DMS53 treated with DMSO at 0.1 percent for 48 hours (cell line): ENCODE results near the gene TP53TG3D.
"Not testable (repeated sequence)": the region's sequence is repeated elsewhere in the genome, so short reads cannot be mapped to it uniquely, and the experiment has no call there.

Experiments used
- DNase-seq: peaks from one replicate; lab custom pipeline; 2025; ENCODE audit not compliant: unreplicated experiment; lab: John Stamatoyannopoulos, UW

TP53TG3D gene

GRCh38 chr16:32252986-32253385 is at the start of gene TP53TG3D:
TP53TG3D (plus strand) TSS chr16:32253286; CDS start chr16:32253354, 68 bp downstream.
- DNase-seq: not testable (repeated sequence)

DNA sequence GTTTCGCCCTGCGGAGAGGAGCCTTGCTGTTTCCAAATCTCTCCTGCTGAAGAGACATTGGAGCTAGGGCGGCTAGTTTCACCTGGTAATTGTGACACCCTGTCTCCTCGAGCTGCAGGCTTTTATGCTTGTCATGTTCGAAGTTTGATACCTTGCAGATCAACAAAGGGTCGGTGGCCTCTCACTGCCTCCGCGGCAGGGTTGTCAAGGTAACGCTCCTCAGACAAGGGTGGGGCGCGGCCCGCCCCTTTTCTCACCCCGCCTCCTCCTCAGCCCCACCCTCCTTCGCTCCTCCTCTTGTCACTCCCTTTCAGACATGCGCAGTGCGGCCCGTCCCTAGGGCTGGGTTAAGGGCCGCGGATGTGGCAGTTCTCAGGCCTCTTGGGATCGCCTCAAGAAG is 421 bp downstream of the TP53TG3D start:
- DNase-seq: not testable (repeated sequence)

GRCh38 chr16:32261526-32261925 is 8.4 kb downstream of the TP53TG3D start:
- not testable (repeated sequence) for DNase-seq

GRCh38 chr16:32263552-32263951 is 10.5 kb downstream of the TP53TG3D start:
- not testable (repeated sequence) for DNase-seq

DNA sequence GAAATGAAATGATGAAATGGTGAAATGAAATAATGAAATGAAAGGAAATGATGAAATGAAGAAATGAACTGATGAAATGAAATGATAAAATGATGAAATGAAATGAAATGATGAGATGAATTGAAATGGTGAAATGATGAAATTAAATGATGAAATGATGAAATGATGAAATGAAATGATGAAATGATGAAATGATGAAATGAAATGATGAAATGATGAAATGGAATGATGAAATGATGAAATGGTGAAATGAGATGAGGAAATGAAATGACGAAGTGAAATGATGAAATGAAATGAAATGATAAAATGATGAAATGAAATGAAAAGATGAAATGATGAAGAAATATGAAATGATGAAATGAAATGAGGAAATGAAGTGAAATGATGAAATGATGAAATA is 28.8 kb downstream of the TP53TG3D start:
- not testable (repeated sequence) for DNase-seq

GRCh38 chr16:32283024-32283423 is 29.9 kb downstream of the TP53TG3D start:
- not testable (repeated sequence) for DNase-seq

- not testable (repeated sequence) for DNase-seq
These were observed 30.9 kb downstream of the TP53TG3D start for GRCh38 chr16:32283917-32284495.

- DNase-seq: not testable (repeated sequence)
These were observed 32.0 kb downstream of the TP53TG3D start for GRCh38 chr16:32284800-32285796.

- not testable (repeated sequence) for DNase-seq
These were observed 33.1 kb downstream of the TP53TG3D start for GRCh38 chr16:32286193-32286592.

DNA sequence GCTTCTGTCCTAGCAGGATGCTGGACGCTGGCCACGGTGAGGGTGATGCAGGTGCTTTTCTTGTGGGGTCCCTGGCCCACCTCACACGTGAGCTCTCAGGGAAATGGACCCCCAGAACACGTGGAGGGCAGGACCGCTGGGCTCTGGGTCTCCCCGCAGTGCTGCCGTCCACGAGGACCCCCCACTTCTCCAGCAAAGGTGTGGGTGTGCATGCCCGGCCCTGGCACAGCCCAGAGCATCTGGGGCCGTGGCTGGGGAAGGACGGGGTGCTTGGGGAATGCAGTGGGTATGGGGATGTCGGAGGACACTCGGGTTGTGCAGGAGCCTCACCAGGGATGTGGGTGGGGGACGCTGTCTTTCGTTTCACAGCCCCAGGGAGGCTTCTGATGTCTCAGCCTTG is 34.7 kb downstream of the TP53TG3D start:
- not testable (repeated sequence) for DNase-seq

GRCh38 chr16:32289197-32289596 is 36.1 kb downstream of the TP53TG3D start:
- not testable (repeated sequence) for DNase-seq

DNA sequence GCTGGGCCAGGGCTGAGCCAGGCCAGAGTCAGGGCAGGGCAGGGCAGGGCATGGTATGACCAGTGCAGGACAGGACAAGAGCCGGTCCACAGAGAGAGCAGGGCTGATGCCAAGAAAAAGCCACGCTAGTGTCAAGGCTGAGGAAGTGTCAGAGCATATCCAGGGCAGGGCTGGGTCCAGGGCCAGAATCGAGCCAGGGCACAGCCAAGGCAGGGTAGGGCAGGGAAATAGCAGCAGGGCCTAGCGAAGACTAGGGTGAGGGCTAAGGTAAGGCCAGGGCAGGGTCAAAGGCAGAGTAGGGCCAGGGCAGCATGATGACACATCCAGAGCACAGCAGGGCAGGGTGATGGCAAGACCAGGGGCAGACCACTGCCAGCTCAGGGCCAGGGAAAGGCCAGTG is 49.7 kb downstream of the TP53TG3D start:
- not testable (repeated sequence) for DNase-seq
